ENCODE measurements around the gene MARCHF11.

GRCh38 chr5:16033187-16033925 is 146.2 kb downstream of the MARCHF11 start:
- TF ChIP-seq, protein P1, sequence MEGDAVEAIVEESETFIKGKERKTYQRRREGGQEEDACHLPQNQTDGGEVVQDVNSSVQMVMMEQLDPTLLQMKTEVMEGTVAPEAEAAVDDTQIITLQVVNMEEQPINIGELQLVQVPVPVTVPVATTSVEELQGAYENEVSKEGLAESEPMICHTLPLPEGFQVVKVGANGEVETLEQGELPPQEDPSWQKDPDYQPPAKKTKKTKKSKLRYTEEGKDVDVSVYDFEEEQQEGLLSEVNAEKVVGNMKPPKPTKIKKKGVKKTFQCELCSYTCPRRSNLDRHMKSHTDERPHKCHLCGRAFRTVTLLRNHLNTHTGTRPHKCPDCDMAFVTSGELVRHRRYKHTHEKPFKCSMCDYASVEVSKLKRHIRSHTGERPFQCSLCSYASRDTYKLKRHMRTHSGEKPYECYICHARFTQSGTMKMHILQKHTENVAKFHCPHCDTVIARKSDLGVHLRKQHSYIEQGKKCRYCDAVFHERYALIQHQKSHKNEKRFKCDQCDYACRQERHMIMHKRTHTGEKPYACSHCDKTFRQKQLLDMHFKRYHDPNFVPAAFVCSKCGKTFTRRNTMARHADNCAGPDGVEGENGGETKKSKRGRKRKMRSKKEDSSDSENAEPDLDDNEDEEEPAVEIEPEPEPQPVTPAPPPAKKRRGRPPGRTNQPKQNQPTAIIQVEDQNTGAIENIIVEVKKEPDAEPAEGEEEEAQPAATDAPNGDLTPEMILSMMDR (conservative IDR thresholded peaks at IDR 0.05; ENCODE audit: low read depth, low read length): no peak
- no peak for TF ChIP-seq EZH2 (IDR thresholded peaks at IDR 0.05; ENCODE audit: borderline replicate concordance, low read depth, low read length, poor library complexity, severe bottlenecking)
